Lower leg skin (tissue), 4 donors: ENCODE measurements around the gene OR13C3. TPM values are rescaled to one million over a fixed set of nuclear protein-coding genes. Genes with fewer than 3 reads are reported as not detected.

Source experiments
- DNase-seq, 2 donors: peaks; one replicate each; pipeline ENCODE4 v3.0.0-alpha.2; 2019; ENCODE audit warnings: low spot score in 2 of 2
- H3K4me3 ChIP-seq: fragments of 200-600 bp; sonication (generic); 2 replicates; pipeline ENCODE4 v1.5.1; 2017; ENCODE audit warnings: mild to moderate bottlenecking, low read depth; ENCODE audit not compliant: poor library complexity, severe bottlenecking
- CTCF ChIP-seq, 3 donors: fragments of 450-650 bp; IDR thresholded peaks; one replicate each; pipeline ENCODE4 v1.5.1; 2016; ENCODE audit warnings: antibody characterized with exemption in 3 of 3, mild to moderate bottlenecking in 3 of 3, moderate library complexity in 2 of 3
- POLR2A ChIP-seq, 2 donors: fragments of 450-650 bp; IDR thresholded peaks; one replicate each; pipeline ENCODE4 v1.6.1; 2016 to 2017; ENCODE audit warnings: antibody characterized with exemption in 2 of 2, mild to moderate bottlenecking in 1 of 2, moderate library complexity in 1 of 2
- WGBS, 2 donors: methylation state at CpG; one replicate each; pipeline ENCODE4 v1.1.5; 2018; 5-methylcytosine and 5-hydroxymethylcytosine counted together
- intact Hi-C: fragments of 100-400 bp; cut with DNase I; formaldehyde crosslinking; loops from one replicate; pipeline ENCODE4 v1.15.0; 2023; ENCODE audit warnings: low total_unique reads
- total RNA-seq, 4 donors: library from RNA; depleted of rRNA; stranded (reverse); fragments of >200 nt; gene quantifications; one replicate each; pipeline ENCODE4 v1.1.0, GENCODE V29; 2016

The OR13C3 gene
- not detected for total RNA-seq

GRCh38 chr9:104536756-104537155, at the start of gene OR13C3:
Gene OR13C3, minus strand, starts transcription at chr9:104536856. Its CDS starts 133 bp downstream, at chr9:104536723.
- TF ChIP-seq POLR2A (IDR thresholded peaks at IDR 0.05) (no peak), CTCF (IDR thresholded peaks at IDR 0.05) (no peak)
- H3K4me3 ChIP-seq = no peak within 1 kb of the TSS
- DNase-seq = no peak
- WGBS, 2 donors = 93 to 94% methylated on average over 5 of the region's 5 CpGs
- intact Hi-C loops = no loop called here

- H3K4me3 ChIP-seq = no peak overlapping the region
- intact Hi-C loops = no loop called here
- DNase-seq = no peak
- no peak for TF ChIP-seq CTCF (IDR thresholded peaks at IDR 0.05)
- no peak for TF ChIP-seq POLR2A (IDR thresholded peaks at IDR 0.05)
- 90 to 94% methylated on average over 1 of the region's 1 CpG for WGBS, 2 donors
These were observed 43.9 kb upstream of the OR13C3 start for GRCh38 chr9:104580562-104580961.

- intact Hi-C loops = no loop called here
- 80 to 87% methylated on average over 5 of the region's 5 CpGs for WGBS, 2 donors
- DNase-seq = no peak
- no peak overlapping the region for H3K4me3 ChIP-seq
- TF ChIP-seq POLR2A (IDR thresholded peaks at IDR 0.05) (no peak), CTCF (IDR thresholded peaks at IDR 0.05) (no peak)
These were observed 40.6 kb upstream of the OR13C3 start for GRCh38 chr9:104577263-104577662.

- TF ChIP-seq POLR2A (IDR thresholded peaks at IDR 0.05) (no peak), CTCF (IDR thresholded peaks at IDR 0.05) (no peak)
- no peak for DNase-seq
- no peak overlapping the region for H3K4me3 ChIP-seq
- 49 to 60% methylated on average over 2 of the region's 2 CpGs for WGBS, 2 donors
- intact Hi-C loops = no loop called here
These were observed 38.8 kb upstream of the OR13C3 start for GRCh38 chr9:104575456-104575855.

GRCh38 chr9:104572612-104573011, 36.0 kb upstream of the OR13C3 start:
- DNase-seq = no peak
- TF ChIP-seq POLR2A (IDR thresholded peaks at IDR 0.05) (no peak), CTCF (IDR thresholded peaks at IDR 0.05) (no peak)
- H3K4me3 ChIP-seq = no peak overlapping the region
- 63 to 83% methylated on average over 1 of the region's 1 CpG for WGBS, 2 donors
- intact Hi-C loops = loop anchor here (5.0 kb wide), 1 partner anchor 1090 kb away; no protein-coding TSS in a partner anchor

GRCh38 chr9:104568868-104569267, 32.2 kb upstream of the OR13C3 start, which contains the start of gene OR13C8:
Gene OR13C8, plus strand, starts transcription at chr9:104569168. Its CDS starts 0 bp downstream, at chr9:104569168.
- DNase-seq = no peak
- 89 to 95% methylated on average over 4 of the region's 4 CpGs for WGBS, 2 donors
- no peak within 1 kb of the TSS for H3K4me3 ChIP-seq
- intact Hi-C loops = no loop called here
- TF ChIP-seq POLR2A (IDR thresholded peaks at IDR 0.05) (no peak), CTCF (IDR thresholded peaks at IDR 0.05) (no peak)
